K562 (cell line): ENCODE measurements around the gene KRT33A. TPM values are rescaled to one million over a fixed set of nuclear protein-coding genes. Genes with fewer than 3 reads are reported as not detected.

Experiments used
- ATAC-seq: fragments of 200-7000 bp; cut with Tn5 transposase; 3 replicates; pipeline ENCODE4 v1.9.1; 2020; ENCODE audit warnings: moderate library complexity
- BruUV-seq: library from RNA; stranded (reverse); fragments of 400-500 nt; replicated peaks from 2 replicates; lab custom pipeline; 2021; lab: Mats Ljungman, UMichigan
- CTCF ChIA-PET: fragments of 300-600 bp; formaldehyde crosslinking; extraction: SDS; loops from one replicate; lab custom pipeline; 2021; ENCODE audit warnings: low intra/inter-chr PET ratio; lab: Yijun Ruan, JAX
- POLR2A ChIA-PET: fragments of 300-600, 350-650 bp; sonication (Branson Sonifier 250); formaldehyde crosslinking; extraction: SDS; loops from one replicate; lab custom pipeline; 2021; ENCODE audit warnings: antibody characterized with exemption, inconsistent platforms; lab: Yijun Ruan, JAX
- DNase-seq, 4 experiments: peaks; one replicate each; pipeline versions ENCODE4 v3.0.0 to v3.0.0-alpha.2; 2011 to 2018; ENCODE audit warnings: low spot score in 3 of 4, mixed read lengths in 3 of 4; ENCODE audit errors: extremely low read depth in 1 of 4
- FAIRE-seq: peaks from 2 replicates; lab custom pipeline; 2011; peaks lifted over from hg19 to GRCh38; lab: Jason Lieb, UNC
- H2AFZ ChIP-seq: 2 replicates; pipeline ENCODE4 v1.6.0; 2011; ENCODE audit warnings: low read depth, low read length, control low read depth, inconsistent platforms
- H3K27ac ChIP-seq: fragments of 200-600 bp; 3 replicates; pipeline ENCODE4 v1.8.0; 2011; ENCODE audit warnings: low read depth, mild to moderate bottlenecking, control low read depth, inconsistent platforms, low read length, moderate library complexity, mixed read lengths; ENCODE audit errors: extremely low read depth
- H3K27me3 ChIP-seq, 2 experiments: fragments of 300-600 bp in 1 of 2; 2 replicates in 1 of 2; 3 replicates in 1 of 2; pipeline versions ENCODE4 v1.6.0 to v1.8.0; 2011; ENCODE audit warnings: inconsistent platforms in 2 of 2, low read length in 2 of 2, mild to moderate bottlenecking in 1 of 2, mixed read lengths in 1 of 2, moderate library complexity in 1 of 2; ENCODE audit not compliant: control insufficient read depth in 2 of 2, insufficient read depth in 2 of 2
- H3K36me3 ChIP-seq: fragments of 300-600 bp; 3 replicates; pipeline ENCODE4 v1.8.0; 2011; ENCODE audit warnings: mild to moderate bottlenecking, low read length, inconsistent platforms; ENCODE audit not compliant: control insufficient read depth, insufficient read depth
- H3K4me1 ChIP-seq, 2 experiments: fragments of 200-600 bp in 1 of 2; replicated peaks in 1 of 2; 2 replicates in 1 of 2; 3 replicates in 1 of 2; pipeline versions ENCODE4 v1.5.1 to v1.8.0; 2011; ENCODE audit warnings: inconsistent platforms in 2 of 2, low read length in 2 of 2, mild to moderate bottlenecking in 1 of 2, mixed read lengths in 1 of 2, moderate library complexity in 1 of 2; ENCODE audit not compliant: control insufficient read depth in 2 of 2, insufficient read depth in 2 of 2
- H3K4me2 ChIP-seq: 2 replicates; pipeline ENCODE4 v1.6.1; 2011; ENCODE audit warnings: low read length, control low read depth, inconsistent platforms, mixed read lengths; ENCODE audit not compliant: insufficient read depth
- H3K4me3 ChIP-seq: fragments of 200-600 bp; sonication (generic), shearing (Covaris generic); 2 replicates; pipeline ENCODE4 v1.5.1; 2016; ENCODE audit warnings: control low read depth, inconsistent platforms
- H3K79me2 ChIP-seq: fragments of 200-600 bp; 3 replicates; pipeline ENCODE4 v1.8.0; 2011; ENCODE audit warnings: low read length, inconsistent platforms; ENCODE audit not compliant: control insufficient read depth, insufficient read depth
- H3K9ac ChIP-seq, 2 experiments: 2 replicates each; pipeline versions ENCODE4 v1.6.0 to v1.6.1; 2011; ENCODE audit warnings: low read depth in 2 of 2, low read length in 2 of 2, control low read depth in 1 of 2, inconsistent platforms in 1 of 2, mild to moderate bottlenecking in 1 of 2, mixed read lengths in 1 of 2; ENCODE audit not compliant: insufficient read depth in 1 of 2
- H3K9me1 ChIP-seq: one replicate; pipeline ENCODE4 v1.6.0; 2011; ENCODE audit warnings: inconsistent platforms, mild to moderate bottlenecking, low read length, moderate library complexity; ENCODE audit not compliant: control insufficient read depth, insufficient read depth
- H3K9me3 ChIP-seq: replicated peaks from 2 replicates; pipeline ENCODE4 v1.5.1; 2011; ENCODE audit warnings: low read depth, low read length, inconsistent platforms; ENCODE audit not compliant: control insufficient read depth, insufficient read depth
- H4K20me1 ChIP-seq: replicated peaks from 2 replicates; pipeline ENCODE4 v1.6.1; 2011; ENCODE audit warnings: low read length, inconsistent platforms, mixed read lengths; ENCODE audit not compliant: control insufficient read depth, insufficient read depth
- COPS2 ChIP-seq: fragments of 450-650 bp; conservative IDR thresholded peaks from 2 replicates; pipeline ENCODE4 v1.6.1; 2016; ENCODE audit warnings: mild to moderate bottlenecking, moderate library complexity
- HDGF ChIP-seq: fragments of 450-650 bp; IDR thresholded peaks from 2 replicates; pipeline ENCODE4 v1.6.1; 2016
- IFI16 ChIP-seq: fragments of 250-450 bp; sonication (Bioruptor Pico); IDR thresholded peaks from 2 replicates; pipeline ENCODE4 v2.1.2; 2022; ENCODE audit warnings: mild to moderate bottlenecking, inconsistent platforms
- MIER1 ChIP-seq: fragments of 450-650 bp; IDR thresholded peaks from 2 replicates; pipeline ENCODE4 v1.6.1; 2016; ENCODE audit warnings: antibody characterized with exemption, mild to moderate bottlenecking, low read depth
- NCOA1 ChIP-seq: fragments of 450-650 bp; IDR thresholded peaks from 2 replicates; pipeline ENCODE4 v1.6.1; 2016; ENCODE audit warnings: low read depth
- NFXL1 ChIP-seq: fragments of 450-650 bp; formaldehyde crosslinking; IDR thresholded peaks from 2 replicates; pipeline ENCODE4 v1.4.0; 2021; ENCODE audit warnings: mild to moderate bottlenecking
- PHF20 ChIP-seq: fragments of 450-650 bp; IDR thresholded peaks from 2 replicates; pipeline ENCODE4 v1.6.1; 2018; ENCODE audit not compliant: partially characterized antibody
- SP2 ChIP-seq: IDR thresholded peaks from 2 replicates; pipeline ENCODE4 v1.6.1; 2011; ENCODE audit warnings: mild to moderate bottlenecking, low read depth, low read length, moderate library complexity; ENCODE audit not compliant: poor library complexity, severe bottlenecking; ENCODE audit errors: extremely low read depth
- WGBS: fragments of 100-300 bp; shearing (Covaris generic); methylation state at CpG from one replicate; pipeline ENCODE4 v1.1.6; 2016; ENCODE audit warnings: low coverage, mixed read lengths; ENCODE audit not compliant: insufficient coverage; ENCODE audit errors: missing lambda C conversion rate; 5-methylcytosine and 5-hydroxymethylcytosine counted together
- in situ Hi-C: fragments of 300-500 bp; cut with MboI; formaldehyde crosslinking; loops from 4 replicates; pipeline ENCODE4 v1.15.0; 2018; ENCODE audit warnings: inconsistent platforms, mixed read lengths
- intact Hi-C: fragments of 100-400 bp; cut with micrococcal nuclease; formaldehyde crosslinking; loops from 2 replicates; pipeline ENCODE4 v1.14.2; 2022
- polyA plus RNA-seq, 8 experiments: library from polyadenylated mRNA; depleted of rRNA in 4 of 8; stranded (reverse) in 5 of 8; unstranded in 3 of 8; fragments of >200 nt; fragmentation: Nextera tagmentation in 2 of 8; fragmentation: Illumina TruSeq in 1 of 8; extraction: Ambion mirVana in 2 of 8; extraction: Trizol in 1 of 8; gene quantifications; 2 replicates each; pipeline versions ENCODE4 v1.2.1 to v1.2.3, GENCODE V29; 2011 to 2014; ENCODE audit warnings: inconsistent platforms in 1 of 8, missing spikeins in 1 of 8
- total RNA-seq, 7 experiments: library from RNA; depleted of rRNA in 6 of 7; stranded (reverse); fragments of >200 nt in 6 of 7; fragmentation: Illumina TruSeq in 2 of 7; extraction: Trizol in 2 of 7; gene quantifications; 2 replicates each; pipeline versions ENCODE4 v1.2.1 to v1.2.3, GENCODE V29; 2011 to 2021; ENCODE audit warnings: low replicate concordance in 1 of 7
- TF ChIP-seq, protein P1 (sequence below): fragments of 450-650 bp; IDR thresholded peaks from 2 replicates; pipeline ENCODE4 v1.6.1; 2017; ENCODE audit warnings: mild to moderate bottlenecking, moderate library complexity

Gene KRT33A
- total and polyA plus RNA-seq, 9 of the 15 experiments (the other 6 are each of a cell fraction or from before 2014, with no cell fraction given) = not detected

DNA sequence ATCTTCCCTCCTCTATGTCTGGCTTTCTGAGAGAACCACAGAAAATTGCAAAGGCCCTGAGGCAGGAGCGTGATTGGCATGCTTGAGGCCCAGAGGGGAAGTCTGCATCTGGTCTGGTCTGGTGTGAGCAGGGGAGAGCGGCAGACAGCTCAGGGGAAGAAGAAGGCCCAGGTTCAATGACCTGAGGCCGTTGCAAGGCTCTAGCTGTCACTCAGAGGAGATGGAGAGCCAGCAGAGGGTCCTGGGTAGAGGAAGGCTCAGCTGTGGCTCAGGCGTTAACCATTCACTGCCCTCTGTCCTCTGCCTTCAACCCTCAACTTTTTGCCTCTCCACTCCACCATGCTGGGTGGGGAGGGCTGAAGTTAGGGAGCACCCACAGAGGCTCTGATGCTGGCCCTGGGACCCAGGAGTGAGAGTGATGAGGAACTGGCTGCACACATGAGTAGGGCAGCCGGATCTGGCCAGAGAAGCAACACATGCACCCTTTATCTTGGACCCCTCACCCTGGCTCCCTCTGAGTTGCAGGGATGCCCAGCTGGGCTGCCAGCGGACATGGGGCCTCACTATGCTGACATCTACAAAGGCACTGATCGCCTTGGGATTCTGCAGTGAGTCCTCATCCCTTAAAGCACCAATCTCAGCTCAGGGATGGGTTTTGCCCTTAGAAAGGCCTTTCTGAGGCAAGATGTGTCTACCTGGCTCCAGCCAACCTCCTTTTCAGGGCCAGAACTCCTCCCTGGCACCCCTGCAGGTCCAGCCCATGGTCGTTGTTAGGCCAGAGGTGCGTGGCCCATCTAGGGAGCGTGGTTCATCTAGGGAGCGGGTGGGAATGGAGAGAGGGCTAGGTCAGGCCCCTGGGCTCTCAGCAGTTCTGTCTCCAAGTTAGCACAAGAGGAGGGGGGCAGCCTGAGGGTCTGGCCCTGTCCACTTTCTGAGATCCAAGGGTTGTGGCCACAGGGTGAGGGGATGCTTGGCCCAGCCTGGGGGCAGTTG lies 27.4 kb downstream of the KRT33A start:
- TF ChIP-seq PHF20 (no peak), NFXL1 (CRISPR knock-in tag) (no peak), COPS2 (no peak), NCOA1 (no peak), IFI16 (CRISPR knock-in tag) (no peak), HDGF (no peak), SP2 (no peak), MIER1 (no peak)
- TF ChIP-seq, protein P1, sequence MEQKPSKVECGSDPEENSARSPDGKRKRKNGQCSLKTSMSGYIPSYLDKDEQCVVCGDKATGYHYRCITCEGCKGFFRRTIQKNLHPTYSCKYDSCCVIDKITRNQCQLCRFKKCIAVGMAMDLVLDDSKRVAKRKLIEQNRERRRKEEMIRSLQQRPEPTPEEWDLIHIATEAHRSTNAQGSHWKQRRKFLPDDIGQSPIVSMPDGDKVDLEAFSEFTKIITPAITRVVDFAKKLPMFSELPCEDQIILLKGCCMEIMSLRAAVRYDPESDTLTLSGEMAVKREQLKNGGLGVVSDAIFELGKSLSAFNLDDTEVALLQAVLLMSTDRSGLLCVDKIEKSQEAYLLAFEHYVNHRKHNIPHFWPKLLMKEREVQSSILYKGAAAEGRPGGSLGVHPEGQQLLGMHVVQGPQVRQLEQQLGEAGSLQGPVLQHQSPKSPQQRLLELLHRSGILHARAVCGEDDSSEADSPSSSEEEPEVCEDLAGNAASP = no peak
- FAIRE-seq (no peak), ATAC-seq (no peak), DNase-seq (no peak)
- Histone ChIP-seq H3K4me1 (no peaks in the 10 kb centered on the region), H3K36me3 (no peaks in the 10 kb centered on the region), H3K27me3 (no peaks in the 10 kb centered on the region; a peak in 1 of 5 replicates), H3K27ac (no peak overlapping the region), H2AFZ (no peak overlapping the region), H3K9me3 (no peaks in the 10 kb centered on the region), H4K20me1 (no peaks in the 10 kb centered on the region; the same call in 1 of the 2 replicates), H3K4me3 (no peak overlapping the region), H3K9me1 (no peaks in the 10 kb centered on the region), H3K79me2 (no peaks in the 10 kb centered on the region), H3K9ac (no peak overlapping the region; a peak in 1 of 4 replicates), H3K4me2 (no peak overlapping the region)
- in situ Hi-C loops (no loop called here), intact Hi-C loops (loop anchor here (2.0 kb wide), 2 partner anchors 466 to 520 kb away; no protein-coding TSS in a partner anchor)
- ChIA-PET CTCF (interaction anchor here (0.7 to 1.4 kb wide), 4 partner anchors 225 to 466 kb away, joined by 3 to 4 read pairs (median 4); no protein-coding TSS in a partner anchor), POLR2A (interaction anchor here (1.0 to 1.2 kb wide), 3 partner anchors 9 to 27 kb away, joined by 3 read pairs; no protein-coding TSS in a partner anchor)
- 1% methylated on average over 11 of the region's 11 CpGs for WGBS
- BruUV-seq = no TSS peak
